ENCODE data around the gene RAP1GAP2.

Gene RAP1GAP2

GRCh38 chr17:2946144-2946543 is 149.9 kb downstream of the RAP1GAP2 start:
- DNase-seq (ENCODE audit: low read depth in 2 of 2), result no peak

GRCh38 chr17:2947588-2947950 is 151.3 kb downstream of the RAP1GAP2 start:
- no peak for DNase-seq (ENCODE audit: low read depth in 2 of 2)

GRCh38 chr17:2947996-2948550 is 151.8 kb downstream of the RAP1GAP2 start:
- no peak for DNase-seq (ENCODE audit: low read depth in 2 of 2)

- no peak for DNase-seq (ENCODE audit: low read depth in 2 of 2)
Measured at GRCh38 chr17:2948721-2949468, 152.7 kb downstream of the RAP1GAP2 start.

GRCh38 chr17:2949469-2950044 is 153.3 kb downstream of the RAP1GAP2 start:
- no peak for DNase-seq (ENCODE audit: low read depth in 2 of 2)

GRCh38 chr17:2950846-2951245 is 154.6 kb downstream of the RAP1GAP2 start:
- no peak for DNase-seq (ENCODE audit: low read depth in 2 of 2)

- DNase-seq (ENCODE audit: low read depth in 2 of 2), result no peak
Measured at GRCh38 chr17:2952174-2952845, 156.1 kb downstream of the RAP1GAP2 start.

GRCh38 chr17:2954898-2955445 is 158.7 kb downstream of the RAP1GAP2 start:
- DNase-seq (ENCODE audit: low read depth in 2 of 2), result no peak

GRCh38 chr17:2955931-2956582 is 159.8 kb downstream of the RAP1GAP2 start:
- DNase-seq (ENCODE audit: low read depth in 2 of 2), result no peak

- no peak for DNase-seq (ENCODE audit: low read depth in 2 of 2)
Measured at GRCh38 chr17:2957631-2958286, 161.5 kb downstream of the RAP1GAP2 start.

- DNase-seq (ENCODE audit: low read depth in 2 of 2), result no peak
Measured at GRCh38 chr17:2958706-2959222, 162.5 kb downstream of the RAP1GAP2 start.

GRCh38 chr17:2959371-2960130 is 163.3 kb downstream of the RAP1GAP2 start:
- no peak for DNase-seq (ENCODE audit: low read depth in 2 of 2)

GRCh38 chr17:2961446-2961845 is 165.2 kb downstream of the RAP1GAP2 start:
- DNase-seq (ENCODE audit: low read depth in 2 of 2), result no peak

GRCh38 chr17:2962236-2962635 is 166.0 kb downstream of the RAP1GAP2 start:
- no peak for DNase-seq (ENCODE audit: low read depth in 2 of 2)

- no peak for DNase-seq (ENCODE audit: low read depth in 2 of 2)
Measured at GRCh38 chr17:2962729-2963128, 166.5 kb downstream of the RAP1GAP2 start.

GRCh38 chr17:2963332-2964027 is 167.2 kb downstream of the RAP1GAP2 start:
- no peak for DNase-seq (ENCODE audit: low read depth in 2 of 2)

- DNase-seq (ENCODE audit: low read depth in 2 of 2), result no peak
Measured at GRCh38 chr17:2964028-2964356, 167.8 kb downstream of the RAP1GAP2 start.

GRCh38 chr17:2964370-2964769 is 168.1 kb downstream of the RAP1GAP2 start:
- no peak for DNase-seq (ENCODE audit: low read depth in 2 of 2)

- no peak for DNase-seq (ENCODE audit: low read depth in 2 of 2)
Measured at GRCh38 chr17:2964831-2965230, 168.6 kb downstream of the RAP1GAP2 start.

Data from stimulated activated CD4-positive, alpha-beta T cell treated with anti-CD3 and anti-CD28 coated beads, Interleukin-4, amount 100 ng/mL, for 48 hours (primary cell).